ENCODE results near the gene GNAI3. TPM values are rescaled to one million over a fixed set of nuclear protein-coding genes. Genes with fewer than 3 reads are reported as not detected.

Gene GNAI3
- total and polyA plus RNA-seq, 2 of the 8 experiments (the other 6 are each of a cell fraction or from before 2014, with no cell fraction given), result 4.0 to 9.8 TPM

GRCh38 chr1:109603229-109603628, 54.8 kb downstream of the GNAI3 start:
- H3K23ac ChIP-seq (ENCODE audit: insufficient read length), result no peak overlapping the region
- H4K20me1 ChIP-seq (replicated peaks in 1 of 2; ENCODE audit: control insufficient read depth in 1 of 2, insufficient read depth in 2 of 2, low read length in 2 of 2), result no peaks in the 10 kb centered on the region
- no peak overlapping the region for H2BK20ac ChIP-seq (ENCODE audit: low read length)
- no peak overlapping the region for H3K27ac ChIP-seq (ENCODE audit: low read depth, low read length)
- H3K14ac ChIP-seq (ENCODE audit: insufficient read length), result no peak overlapping the region
- no peak overlapping the region for H4K8ac ChIP-seq (ENCODE audit: extremely low read depth, insufficient read depth, low read length)
- no peak overlapping the region for H2AFZ ChIP-seq (ENCODE audit: low read length)
- H3K18ac ChIP-seq (ENCODE audit: extremely low read depth, low read length), result no peak overlapping the region
- no peak overlapping the region for H2BK120ac ChIP-seq (replicated peaks; ENCODE audit: low read depth, low read length)
- no peaks in the 10 kb centered on the region for H3K36me3 ChIP-seq (ENCODE audit: control insufficient read depth in 2 of 4, insufficient read depth in 4 of 4, low read length in 3 of 4)
- no peak overlapping the region for H3K4me3 ChIP-seq (ENCODE audit: extremely low read depth in 1 of 4, insufficient read depth in 2 of 4, low read depth in 3 of 4, low read length in 4 of 4)
- H3K4me1 ChIP-seq (replicated peaks in 1 of 4; ENCODE audit: control insufficient read depth in 3 of 4, insufficient read depth in 4 of 4, low read length in 3 of 4), result no peaks in the 10 kb centered on the region
- no peak for FAIRE-seq
- no peak overlapping the region for H2BK15ac ChIP-seq (ENCODE audit: low read length)
- no peak for TF ChIP-seq ASH2L (IDR thresholded peaks at IDR 0.05; ENCODE audit: low read length)
- TF ChIP-seq TEAD4 (IDR thresholded peaks at IDR 0.05; ENCODE audit: low read depth, low read length), result no peak
- TF ChIP-seq BRCA1 (IDR thresholded peaks at IDR 0.05; ENCODE audit: low read depth, low read length), result no peak
- TF ChIP-seq TCF12 (IDR thresholded peaks at IDR 0.05; ENCODE audit: low read depth, low read length), result no peak
- TF ChIP-seq, protein P1, sequence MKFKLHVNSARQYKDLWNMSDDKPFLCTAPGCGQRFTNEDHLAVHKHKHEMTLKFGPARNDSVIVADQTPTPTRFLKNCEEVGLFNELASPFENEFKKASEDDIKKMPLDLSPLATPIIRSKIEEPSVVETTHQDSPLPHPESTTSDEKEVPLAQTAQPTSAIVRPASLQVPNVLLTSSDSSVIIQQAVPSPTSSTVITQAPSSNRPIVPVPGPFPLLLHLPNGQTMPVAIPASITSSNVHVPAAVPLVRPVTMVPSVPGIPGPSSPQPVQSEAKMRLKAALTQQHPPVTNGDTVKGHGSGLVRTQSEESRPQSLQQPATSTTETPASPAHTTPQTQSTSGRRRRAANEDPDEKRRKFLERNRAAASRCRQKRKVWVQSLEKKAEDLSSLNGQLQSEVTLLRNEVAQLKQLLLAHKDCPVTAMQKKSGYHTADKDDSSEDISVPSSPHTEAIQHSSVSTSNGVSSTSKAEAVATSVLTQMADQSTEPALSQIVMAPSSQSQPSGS (IDR thresholded peaks at IDR 0.05; ENCODE audit: low read length), result no peak
- TF ChIP-seq HDAC6 (IDR thresholded peaks at IDR 0.05; ENCODE audit: low read depth, low read length), result no peak
- no peak for TF ChIP-seq NRF1 (IDR thresholded peaks at IDR 0.05; ENCODE audit: low read depth, low read length)
- TF ChIP-seq CTBP2 (IDR thresholded peaks at IDR 0.05; ENCODE audit: borderline replicate concordance, insufficient read depth, insufficient read length, low read length), result no peak
- TF ChIP-seq JUN (IDR thresholded peaks at IDR 0.05; ENCODE audit: low read depth, low read length), result no peak
- no peak for TF ChIP-seq E2F6 (IDR thresholded peaks at IDR 0.05)
- no peak for TF ChIP-seq TBP (IDR thresholded peaks at IDR 0.05; ENCODE audit: low read depth, low read length)
- TF ChIP-seq PHF8 (conservative IDR thresholded peaks at IDR 0.05; ENCODE audit: low read depth, low read length), result no peak
- WGBS, 2 experiments (ENCODE audit: extremely low coverage in 1 of 2, insufficient coverage in 1 of 2, insufficient read length in 1 of 2, insufficient replicate concordance in 2 of 2, low coverage in 1 of 2, low lambda C conversion rate in 2 of 2, missing lambda C conversion rate in 1 of 2), result 81% methylated on average over 3 of the region's 3 CpGs; no CpG with 5 or more reads in 1 of the 2 experiments
- H3K56ac ChIP-seq (replicated peaks; ENCODE audit: insufficient read length, low read depth, low read length), result no peak overlapping the region
- H3K9ac ChIP-seq (replicated peaks in 1 of 4; ENCODE audit: extremely low read depth in 1 of 4, low read depth in 3 of 4, low read length in 3 of 4), result no peak overlapping the region
- H3K23me2 ChIP-seq (ENCODE audit: low read depth, low read length), result no peaks in the 10 kb centered on the region
- H3K9me3 ChIP-seq (ENCODE audit: insufficient read depth in 2 of 2, low read depth in 1 of 2, low read length in 1 of 2), result no peaks in the 10 kb centered on the region
- H3K79me2 ChIP-seq (ENCODE audit: control insufficient read depth in 1 of 2, insufficient read depth in 2 of 2, low read length in 2 of 2), result no peaks in the 10 kb centered on the region
- no peak overlapping the region for H2AK5ac ChIP-seq (ENCODE audit: low read depth, low read length)
- no peak for DNase-seq (ENCODE audit: low read depth in 1 of 2, low spot score in 2 of 2)
- H2BK5ac ChIP-seq (ENCODE audit: low read depth, low read length), result no peak overlapping the region
- H4K91ac ChIP-seq (replicated peaks; ENCODE audit: insufficient read length, low read length), result no peak overlapping the region
- no peak overlapping the region for H3K4me2 ChIP-seq (ENCODE audit: insufficient read depth in 1 of 2, low read depth in 2 of 2, low read length in 2 of 2)
- H3K27me3 ChIP-seq (replicated peaks in 1 of 4; ENCODE audit: control insufficient read depth in 3 of 4, extremely low read depth in 1 of 4, insufficient read depth in 3 of 4, low read length in 3 of 4), result no peaks in the 10 kb centered on the region
- no peaks in the 10 kb centered on the region for H3K79me1 ChIP-seq (ENCODE audit: low read depth, low read length)
- ChIA-PET POLR2A (ENCODE audit: partially characterized antibody) (no interaction called here), CTCF (ENCODE audit: partially characterized antibody) (interaction anchor here (1.9 to 7.2 kb wide), 4 partner anchors 11 to 58 kb away, joined by 6 to 92 read pairs (median 49); no protein-coding TSS in a partner anchor)
- no peak overlapping the region for H3K4ac ChIP-seq (replicated peaks; ENCODE audit: insufficient read length, low read depth, low read length)
- no peak overlapping the region for H4K5ac ChIP-seq (ENCODE audit: insufficient read length, low read depth, low read length)
- H2BK12ac ChIP-seq (ENCODE audit: low read depth, low read length), result no peak overlapping the region

All from H1 (cell line).